OCI-LY1 (cell line): ENCODE measurements around the gene USP22.

Experiments used
- EZH2 ChIP-seq: fragments of 200-600 bp; sonication (generic), shearing (Covaris generic); IDR thresholded peaks from 2 replicates; pipeline ENCODE4 v1.8.0; 2017; ENCODE audit warnings: borderline replicate concordance, mixed run types, mild to moderate bottlenecking, antibody characterized with exemption, low read length, moderate library complexity, mixed read lengths
- TF ChIP-seq, protein P1 (sequence below): fragments of 200-600 bp; sonication (generic), shearing (Covaris generic); IDR thresholded peaks from 2 replicates; pipeline ENCODE4 v1.5.1; 2017; ENCODE audit warnings: mild to moderate bottlenecking, antibody characterized with exemption, low read length, moderate library complexity, mixed read lengths

DNA sequence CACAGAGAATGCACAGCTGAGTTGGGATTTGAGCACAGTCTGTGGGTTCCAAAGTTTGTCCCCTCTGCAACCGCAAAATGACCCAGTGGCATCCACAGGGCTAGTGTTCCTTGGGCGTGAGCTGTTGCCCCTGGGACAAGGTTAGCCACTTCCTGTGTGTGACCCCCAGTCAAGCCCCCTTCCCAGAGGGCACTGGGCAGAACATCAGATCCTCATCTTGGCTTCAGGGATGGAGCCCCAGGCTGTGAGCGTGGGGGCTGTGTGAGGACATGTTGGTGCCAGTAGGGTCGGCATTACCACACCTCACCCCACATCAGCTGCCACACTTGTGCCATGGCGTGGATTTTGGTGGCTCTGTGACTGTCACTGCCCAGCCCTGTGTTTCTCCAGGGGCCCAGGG is 55.3 kb downstream of the USP22 start:
- no peak for TF ChIP-seq EZH2
- TF ChIP-seq, protein P1, sequence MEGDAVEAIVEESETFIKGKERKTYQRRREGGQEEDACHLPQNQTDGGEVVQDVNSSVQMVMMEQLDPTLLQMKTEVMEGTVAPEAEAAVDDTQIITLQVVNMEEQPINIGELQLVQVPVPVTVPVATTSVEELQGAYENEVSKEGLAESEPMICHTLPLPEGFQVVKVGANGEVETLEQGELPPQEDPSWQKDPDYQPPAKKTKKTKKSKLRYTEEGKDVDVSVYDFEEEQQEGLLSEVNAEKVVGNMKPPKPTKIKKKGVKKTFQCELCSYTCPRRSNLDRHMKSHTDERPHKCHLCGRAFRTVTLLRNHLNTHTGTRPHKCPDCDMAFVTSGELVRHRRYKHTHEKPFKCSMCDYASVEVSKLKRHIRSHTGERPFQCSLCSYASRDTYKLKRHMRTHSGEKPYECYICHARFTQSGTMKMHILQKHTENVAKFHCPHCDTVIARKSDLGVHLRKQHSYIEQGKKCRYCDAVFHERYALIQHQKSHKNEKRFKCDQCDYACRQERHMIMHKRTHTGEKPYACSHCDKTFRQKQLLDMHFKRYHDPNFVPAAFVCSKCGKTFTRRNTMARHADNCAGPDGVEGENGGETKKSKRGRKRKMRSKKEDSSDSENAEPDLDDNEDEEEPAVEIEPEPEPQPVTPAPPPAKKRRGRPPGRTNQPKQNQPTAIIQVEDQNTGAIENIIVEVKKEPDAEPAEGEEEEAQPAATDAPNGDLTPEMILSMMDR = no peak
